ENCODE data around the gene FITM2.

DNA sequence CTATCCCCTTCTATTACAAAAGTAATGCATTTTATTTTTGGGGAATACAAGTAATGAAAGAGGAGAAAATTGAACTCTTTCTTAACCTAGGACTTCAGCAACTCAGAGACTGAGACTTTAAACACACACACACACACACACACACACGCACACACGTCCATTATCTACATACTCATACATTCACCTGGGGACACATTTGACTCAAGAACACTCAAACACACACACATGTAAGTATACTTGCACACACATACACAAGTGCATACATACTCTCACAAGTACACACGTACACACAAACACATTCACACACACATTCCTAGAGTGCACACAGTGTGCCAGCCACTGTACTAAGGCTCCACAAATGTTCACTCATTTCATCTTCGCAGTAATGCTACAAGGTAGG is 23.7 kb upstream of the FITM2 start:
- TF ChIP-seq POLR2A (IDR thresholded peaks at IDR 0.05; ENCODE audit: low read length) (no peak), GATA1 (IDR thresholded peaks at IDR 0.05; ENCODE audit: low read depth, low read length) (no peak)

Measured in erythroblast (primary cell).